ENCODE measurements around the gene ZNF117.
"Not testable (repeated sequence)": the region's sequence is repeated elsewhere in the genome, so short reads cannot be mapped to it uniquely, and the experiment has no call there.

Gene ZNF117

DNA sequence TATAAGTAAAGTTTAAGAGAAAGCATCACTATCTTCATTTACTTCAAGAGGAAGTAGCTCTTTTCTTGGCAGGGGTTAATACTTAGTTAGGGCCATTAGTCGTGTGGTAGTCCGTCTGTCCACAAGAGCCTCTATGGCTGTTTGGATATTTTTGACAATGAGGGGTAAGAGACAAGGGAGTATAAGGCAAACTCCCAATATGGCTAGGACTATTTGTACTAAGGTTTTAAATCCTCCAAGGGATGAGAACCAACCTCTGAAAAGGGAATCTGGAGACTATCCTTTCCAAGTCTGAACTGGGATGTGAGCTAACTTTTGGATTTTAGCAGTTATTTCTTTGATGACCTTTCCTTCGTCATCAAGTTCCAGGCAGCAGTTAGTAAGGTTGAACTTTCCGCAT lies at the start of gene ZNF117:
Gene ZNF117, minus strand, starts transcription at position 101 of the 400 bp plus-strand sequence.
- Histone ChIP-seq H3K4me1 (no peaks in the 10 kb centered on the region), H3K36me3 (replicated peaks) (no peaks in the 10 kb centered on the region), H3K4me3 (no peak within 1 kb of the TSS), H3K27me3 (ENCODE audit: low read depth) (no peaks in the 10 kb centered on the region), H3K9me3 (peaks cover 7% of the 10 kb centered on the region; the same call in 1 of the 2 replicates)
- no peak for DNase-seq (ENCODE audit: low spot score in 2 of 2)
- in situ Hi-C loops (cut with MboI; ENCODE audit: low sequenced_read_pairs) = no loop called here

DNA sequence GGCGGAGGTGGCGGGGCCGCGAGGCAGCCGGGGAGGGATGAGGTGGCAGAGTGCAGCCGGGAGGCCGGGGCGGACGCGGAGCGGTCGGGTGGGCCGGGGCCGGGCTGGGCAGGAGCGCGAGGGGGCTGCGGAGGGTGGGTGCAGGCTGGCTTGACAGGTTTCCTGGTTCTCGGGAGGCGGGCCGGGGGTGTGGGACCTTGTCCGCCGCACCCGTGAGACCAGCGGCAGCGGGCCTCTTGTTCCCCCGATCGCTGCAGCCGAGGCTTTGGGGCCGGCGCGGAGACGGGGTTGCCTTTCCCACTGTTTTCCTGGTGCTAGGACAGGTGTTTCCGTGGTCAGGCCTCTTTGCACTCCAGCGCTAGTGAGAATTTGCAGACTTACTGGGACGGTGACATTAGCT lies 47.9 kb upstream of the ZNF117 start:
- H3K27me3 ChIP-seq (ENCODE audit: low read depth); H3K9me3 ChIP-seq; H3K36me3 ChIP-seq (replicated peaks); H3K4me1 ChIP-seq; in situ Hi-C loops (cut with MboI; ENCODE audit: low sequenced_read_pairs): not testable (repeated sequence)
- peak; percentile 13 to 61 for DNase-seq (ENCODE audit: low spot score in 2 of 2)
- peak overlapping the region; percentile 50 for H3K4me3 ChIP-seq

DNA sequence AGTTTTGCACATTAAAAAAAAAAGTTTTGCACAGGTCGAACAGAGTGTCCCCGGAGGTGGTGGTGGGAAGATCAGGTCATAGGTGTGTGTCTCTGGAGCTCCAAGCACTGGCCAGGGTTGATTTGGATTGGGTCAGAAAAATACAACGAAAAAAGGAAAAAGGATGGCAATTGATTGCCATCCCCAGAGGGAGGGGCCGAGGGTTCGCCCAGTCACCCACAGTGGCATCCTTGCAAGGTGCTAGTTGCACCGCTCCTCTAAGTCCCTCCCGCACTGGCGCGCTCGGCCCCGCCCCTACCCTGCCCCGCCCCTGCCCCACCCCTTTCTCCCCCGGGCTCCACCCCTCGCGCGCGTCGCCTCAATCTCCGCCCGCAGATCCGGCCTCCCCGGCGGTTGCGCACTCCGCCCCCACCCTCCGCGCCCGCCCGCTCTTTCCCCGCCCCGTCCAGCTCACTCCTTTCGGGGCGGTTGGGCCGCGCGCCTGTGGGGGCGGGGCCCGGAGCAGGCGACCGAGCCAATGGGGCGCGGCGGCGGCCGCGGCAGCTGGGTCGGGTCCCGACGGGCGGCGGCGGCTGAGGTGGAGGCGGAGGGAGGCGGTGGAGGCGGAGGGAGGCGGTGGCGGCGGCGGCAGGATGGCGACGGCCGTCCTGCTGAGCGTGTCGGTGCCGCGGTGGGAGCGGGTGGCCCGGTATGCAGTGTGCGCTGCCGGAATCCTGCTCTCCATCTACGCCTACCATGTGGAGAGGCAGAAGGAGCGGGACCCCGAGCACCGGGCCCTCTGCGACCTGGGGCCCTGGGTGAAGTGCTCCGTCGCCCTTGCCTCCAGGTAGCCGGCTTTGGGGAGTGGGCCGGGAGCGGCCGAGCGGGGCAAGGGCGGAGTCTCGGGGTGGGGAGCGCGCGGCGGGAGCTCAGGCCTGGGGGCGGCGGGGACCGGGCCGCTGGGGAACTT lies 47.2 kb upstream of the ZNF117 start:
- peak; percentile 80 to 93 for DNase-seq (ENCODE audit: low spot score in 2 of 2)
- H3K4me3 ChIP-seq = peak overlapping the region; percentile 50
- in situ Hi-C loops (cut with MboI; ENCODE audit: low sequenced_read_pairs) = no loop called here
- H3K4me1 ChIP-seq = peaks cover 2% of the 10 kb centered on the region
- no peaks in the 10 kb centered on the region for H3K9me3 ChIP-seq
- H3K36me3 ChIP-seq (replicated peaks) = no peaks in the 10 kb centered on the region
- H3K27me3 ChIP-seq (ENCODE audit: low read depth) = no peaks in the 10 kb centered on the region

DNA sequence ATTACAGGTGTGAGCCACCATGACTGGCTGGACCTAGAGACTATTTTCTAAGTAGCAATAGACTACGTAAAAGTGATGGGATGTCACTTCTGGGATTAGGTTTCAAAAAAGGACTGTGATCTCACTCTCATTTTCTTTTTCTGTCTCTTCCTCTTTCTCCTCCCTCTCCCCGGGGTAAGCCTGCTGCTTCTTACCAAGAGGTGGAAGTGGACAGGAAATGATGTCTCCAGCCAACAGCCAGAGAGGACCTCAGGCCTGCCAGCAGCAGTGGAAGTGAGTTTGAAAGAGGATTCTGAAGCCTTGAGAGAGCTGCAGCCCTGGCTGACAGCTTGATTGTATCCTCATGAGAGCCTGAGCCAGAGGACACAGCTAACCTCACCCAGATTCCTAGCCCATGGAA lies 45.7 kb upstream of the ZNF117 start:
- H3K4me3 ChIP-seq; DNase-seq (ENCODE audit: low spot score in 2 of 2); H3K36me3 ChIP-seq (replicated peaks); in situ Hi-C loops (cut with MboI; ENCODE audit: low sequenced_read_pairs); H3K9me3 ChIP-seq; H3K4me1 ChIP-seq; H3K27me3 ChIP-seq (ENCODE audit: low read depth): not testable (repeated sequence)

DNA sequence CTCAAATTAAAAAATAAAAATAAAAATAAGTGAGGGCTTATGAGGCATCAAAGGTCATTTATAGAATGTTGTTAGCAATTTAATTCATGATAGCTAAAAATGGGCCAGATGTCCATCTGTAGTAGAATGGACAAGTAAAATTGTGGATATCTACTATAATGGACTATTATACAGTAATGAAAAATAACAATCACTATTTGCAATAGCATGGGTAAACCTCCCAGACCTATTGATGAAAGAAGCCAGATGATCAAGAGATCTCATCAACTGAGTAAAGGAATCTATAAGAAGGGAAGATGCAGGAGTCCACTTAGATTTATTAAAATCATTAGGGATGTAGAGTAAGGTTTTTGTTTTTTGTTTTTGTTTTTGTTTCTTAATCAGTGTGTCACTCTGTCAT lies 44.6 kb upstream of the ZNF117 start:
- H3K36me3 ChIP-seq (replicated peaks); H3K4me1 ChIP-seq; H3K9me3 ChIP-seq; H3K4me3 ChIP-seq; in situ Hi-C loops (cut with MboI; ENCODE audit: low sequenced_read_pairs); H3K27me3 ChIP-seq (ENCODE audit: low read depth); DNase-seq (ENCODE audit: low spot score in 2 of 2): not testable (repeated sequence)

DNA sequence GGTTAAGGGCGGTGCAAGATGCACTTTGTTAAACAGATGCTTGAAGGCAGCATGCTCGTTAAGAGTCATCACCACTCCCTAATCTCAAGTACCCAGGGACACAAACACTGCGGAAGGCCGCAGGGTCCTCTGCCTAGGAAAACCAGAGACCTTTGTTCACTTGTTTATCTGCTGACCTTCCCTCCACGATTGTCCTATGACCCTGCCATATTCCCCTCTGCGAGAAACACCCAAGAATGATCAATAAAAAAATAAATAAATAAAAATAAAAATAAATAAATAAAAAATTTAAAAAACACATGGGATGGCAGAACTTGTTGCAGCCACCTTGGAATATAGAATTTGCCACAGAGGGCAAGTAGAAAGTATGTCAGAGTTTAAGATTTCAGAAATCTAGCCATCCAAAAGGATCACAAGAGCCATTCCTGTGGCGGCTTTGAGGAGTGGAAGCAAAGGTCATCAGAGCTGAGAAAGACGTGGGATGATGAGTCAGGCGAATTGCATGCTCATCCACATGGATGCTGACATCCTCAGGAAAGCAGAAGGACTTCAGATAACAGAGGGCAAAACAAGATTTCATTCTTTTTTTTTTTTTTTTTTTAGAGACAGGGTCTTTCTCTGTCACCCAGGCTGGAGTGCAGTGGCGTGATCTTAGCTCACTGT lies 43.4 kb upstream of the ZNF117 start:
- in situ Hi-C loops (cut with MboI; ENCODE audit: low sequenced_read_pairs); DNase-seq (ENCODE audit: low spot score in 2 of 2); H3K4me1 ChIP-seq: not testable (repeated sequence)

DNA sequence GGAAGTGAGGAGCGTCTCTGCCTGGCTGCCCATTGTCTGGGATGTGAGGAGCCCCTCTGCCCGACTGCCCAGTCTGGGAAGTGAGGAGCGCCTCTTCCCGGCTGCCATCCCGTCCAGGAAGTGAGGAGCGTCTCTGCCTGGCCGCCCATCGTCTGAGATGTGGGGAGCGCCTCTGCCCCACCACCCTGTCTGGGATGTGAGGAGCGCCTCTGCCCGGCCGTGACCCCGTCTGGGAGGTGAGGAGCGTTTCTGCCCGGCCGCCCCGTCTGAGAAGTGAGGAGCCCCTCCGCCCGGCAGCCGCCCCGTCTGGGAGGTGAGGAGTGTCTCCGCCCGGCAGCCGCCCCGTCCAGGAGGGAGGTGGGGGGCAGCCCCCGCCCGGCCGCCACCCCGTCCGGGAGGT lies 42.6 kb upstream of the ZNF117 start:
- H3K4me1 ChIP-seq; H3K27me3 ChIP-seq (ENCODE audit: low read depth); H3K9me3 ChIP-seq; DNase-seq (ENCODE audit: low spot score in 2 of 2); H3K36me3 ChIP-seq (replicated peaks); in situ Hi-C loops (cut with MboI; ENCODE audit: low sequenced_read_pairs); H3K4me3 ChIP-seq: not testable (repeated sequence)

More for the DNA sequence above, 43.4 kb upstream of the ZNF117 start:
- H3K27me3 ChIP-seq (ENCODE audit: low read depth); H3K9me3 ChIP-seq; H3K36me3 ChIP-seq (replicated peaks); H3K4me3 ChIP-seq: not testable (repeated sequence)

DNA sequence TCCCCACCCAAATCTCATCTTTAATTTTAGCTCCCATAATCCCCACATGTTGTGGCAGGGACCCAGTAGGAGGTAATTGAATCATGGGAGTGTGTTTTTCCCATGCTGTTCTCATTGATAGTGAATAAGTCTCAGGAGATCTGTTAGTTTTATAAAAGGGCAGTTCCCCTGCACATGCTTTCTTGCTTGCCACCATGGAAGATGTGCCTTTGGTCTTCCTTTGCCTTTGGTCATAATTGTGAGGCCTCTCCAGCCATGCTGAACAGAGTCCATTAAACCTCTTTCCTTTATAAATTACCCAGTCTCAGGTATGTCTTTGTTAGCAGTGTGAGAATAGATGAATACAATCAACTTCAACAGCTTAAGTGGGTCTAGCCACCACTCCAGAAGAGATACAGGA lies 34.2 kb upstream of the ZNF117 start:
- H3K4me1 ChIP-seq, H3K4me3 ChIP-seq: not testable (repeated sequence)

DNA sequence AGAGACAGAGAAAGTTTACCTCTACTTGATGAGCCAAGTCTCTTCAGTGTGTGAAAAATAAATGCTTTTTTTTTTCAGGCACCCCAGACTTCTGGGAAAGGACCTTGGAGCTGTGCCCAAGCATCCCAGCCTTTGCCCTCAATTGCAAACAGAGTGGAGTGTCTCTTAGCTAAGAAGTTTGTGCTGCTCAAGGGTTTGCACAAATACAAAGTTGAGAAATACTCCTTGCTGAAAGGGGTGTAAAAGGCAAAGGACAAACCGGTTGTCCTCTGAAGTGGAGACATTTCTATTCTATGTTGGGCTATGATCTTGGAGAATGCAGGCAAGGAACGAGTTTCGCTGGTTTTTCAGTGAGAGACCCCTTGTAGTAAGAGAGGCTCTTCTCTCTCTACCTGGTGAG lies 30.1 kb upstream of the ZNF117 start:
- H3K4me3 ChIP-seq; DNase-seq (ENCODE audit: low spot score in 2 of 2); H3K9me3 ChIP-seq; H3K27me3 ChIP-seq (ENCODE audit: low read depth); H3K36me3 ChIP-seq (replicated peaks); in situ Hi-C loops (cut with MboI; ENCODE audit: low sequenced_read_pairs); H3K4me1 ChIP-seq: not testable (repeated sequence)

More for the DNA sequence above, 34.2 kb upstream of the ZNF117 start:
- in situ Hi-C loops (cut with MboI; ENCODE audit: low sequenced_read_pairs); H3K27me3 ChIP-seq (ENCODE audit: low read depth); H3K36me3 ChIP-seq (replicated peaks); H3K9me3 ChIP-seq; DNase-seq (ENCODE audit: low spot score in 2 of 2): not testable (repeated sequence)

DNA sequence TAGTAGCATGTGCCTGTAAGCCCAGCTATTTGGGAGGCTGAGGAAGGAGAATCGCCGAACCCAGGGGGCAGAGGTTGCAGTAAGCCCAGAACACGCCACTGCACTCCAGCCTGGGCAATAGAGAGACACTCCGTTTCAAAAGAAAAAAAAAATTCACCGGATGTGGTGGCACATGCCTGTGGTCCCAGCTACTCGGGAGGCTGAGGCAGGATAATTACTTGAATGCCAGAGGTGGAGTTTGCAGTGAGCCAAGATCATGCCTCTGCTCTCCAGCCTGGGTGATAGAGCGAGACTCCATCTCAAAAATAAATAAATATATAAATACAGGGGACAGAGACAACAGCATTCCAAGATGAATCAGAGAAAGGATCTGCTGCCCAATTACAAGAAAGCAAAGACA lies 19.0 kb upstream of the ZNF117 start:
- in situ Hi-C loops (cut with MboI; ENCODE audit: low sequenced_read_pairs) = not testable (repeated sequence)

DNA sequence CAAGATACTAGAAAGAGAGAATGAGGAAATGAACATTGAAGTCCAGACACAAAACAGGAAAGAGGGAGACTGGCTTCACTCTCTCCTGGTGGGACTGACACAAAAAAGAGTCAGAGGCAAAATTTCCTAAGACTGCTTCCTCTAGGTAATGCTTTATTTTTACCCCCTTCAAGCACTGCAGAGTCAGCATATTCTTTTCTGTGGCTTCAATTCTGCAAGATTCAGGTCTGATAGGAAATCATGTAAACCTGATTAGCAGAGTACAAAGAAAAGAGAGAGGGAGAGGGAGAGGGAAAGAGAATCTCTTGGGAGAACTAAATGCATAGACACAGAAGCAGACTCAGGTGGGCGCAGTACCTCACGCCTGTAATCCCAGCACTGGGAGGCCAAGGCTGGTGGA lies 18.6 kb upstream of the ZNF117 start:
- H3K27me3 ChIP-seq (ENCODE audit: low read depth); H3K9me3 ChIP-seq; in situ Hi-C loops (cut with MboI; ENCODE audit: low sequenced_read_pairs); H3K4me3 ChIP-seq; H3K36me3 ChIP-seq (replicated peaks); DNase-seq (ENCODE audit: low spot score in 2 of 2): not testable (repeated sequence)
- peaks cover 12% of the 10 kb centered on the region for H3K4me1 ChIP-seq

More for the DNA sequence above, 19.0 kb upstream of the ZNF117 start:
- H3K4me1 ChIP-seq = peaks cover 12% of the 10 kb centered on the region
- not testable (repeated sequence) for H3K4me3 ChIP-seq; H3K27me3 ChIP-seq (ENCODE audit: low read depth); DNase-seq (ENCODE audit: low spot score in 2 of 2); H3K36me3 ChIP-seq (replicated peaks); H3K9me3 ChIP-seq

DNA sequence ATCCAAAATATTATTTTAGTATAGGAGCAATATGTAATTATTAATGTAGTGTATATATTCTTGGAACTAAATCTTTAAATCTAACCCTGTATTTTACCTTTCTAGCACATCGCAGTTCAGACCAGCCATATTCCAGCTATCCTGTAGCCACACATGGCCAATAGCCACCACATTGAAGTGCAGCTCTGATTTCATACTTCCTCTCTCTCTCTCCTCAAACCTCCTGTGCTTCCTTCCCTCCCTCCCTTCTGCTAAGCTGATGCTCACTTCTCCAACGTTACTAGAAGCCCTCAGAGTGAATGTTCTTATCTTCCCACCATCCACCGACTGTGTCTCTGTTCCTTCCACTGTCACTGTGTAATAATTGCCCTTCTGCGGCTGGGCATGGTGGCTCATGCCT lies 16.2 kb upstream of the ZNF117 start:
- in situ Hi-C loops (cut with MboI; ENCODE audit: low sequenced_read_pairs); DNase-seq (ENCODE audit: low spot score in 2 of 2); H3K36me3 ChIP-seq (replicated peaks); H3K27me3 ChIP-seq (ENCODE audit: low read depth); H3K9me3 ChIP-seq: not testable (repeated sequence)
- peaks cover 12% of the 10 kb centered on the region for H3K4me1 ChIP-seq
- peak overlapping the region; percentile 78 for H3K4me3 ChIP-seq

DNA sequence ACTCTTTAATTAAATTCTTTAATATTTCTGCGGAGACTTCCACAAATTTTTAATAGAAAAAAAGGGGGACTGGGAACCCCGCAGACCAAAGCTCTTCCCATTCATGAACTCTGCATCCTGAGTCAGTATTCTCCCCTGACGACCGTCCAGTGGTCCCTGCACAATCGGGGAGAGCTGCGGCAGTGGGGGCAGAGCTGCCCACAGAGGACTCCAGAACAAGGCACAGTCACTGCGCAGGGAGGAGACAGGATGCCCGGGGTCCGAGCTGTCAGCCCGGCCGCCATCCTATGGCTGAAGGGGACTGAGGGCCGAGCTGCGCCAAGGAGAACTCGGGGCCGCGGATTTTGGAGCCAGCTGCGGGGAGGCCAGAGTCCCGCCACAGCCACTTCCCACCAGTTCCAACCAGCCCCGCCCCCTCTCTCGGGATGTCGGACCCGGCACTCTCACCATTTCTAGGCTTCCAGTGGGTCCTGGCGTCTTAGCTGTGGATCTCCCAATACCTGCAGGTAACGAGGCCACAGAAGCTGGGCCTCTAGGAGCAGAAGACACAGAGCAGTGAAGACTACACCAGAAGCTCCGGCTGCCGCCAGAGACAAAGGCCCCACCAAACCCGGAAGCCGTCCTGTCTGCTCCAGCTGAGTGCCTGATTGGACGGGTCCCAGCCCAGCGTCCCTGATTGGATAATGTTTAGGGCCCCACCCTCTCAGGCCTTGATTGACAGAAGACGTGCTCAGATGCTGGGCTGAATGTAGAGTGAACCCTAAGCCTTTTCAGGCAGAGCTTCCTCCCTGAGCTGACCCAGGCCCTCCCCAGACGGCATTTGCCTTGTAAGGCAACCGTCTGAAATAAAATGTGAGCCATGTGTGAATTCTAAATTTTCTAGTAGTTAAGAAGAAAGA lies 15.5 kb upstream of the ZNF117 start, which contains the start of gene ERV3-1:
Gene ERV3-1, minus strand, starts transcription at position 594 of the 899 bp plus-strand sequence. CDS start 13,661 bp downstream, outside the sequence.
- Histone ChIP-seq H3K9me3 (peaks cover 10% of the 10 kb centered on the region), H3K4me3 (peak within 1 kb of the TSS; percentile 78), H3K4me1 (peaks cover 12% of the 10 kb centered on the region), H3K27me3 (ENCODE audit: low read depth) (no peaks in the 10 kb centered on the region), H3K36me3 (replicated peaks) (no peaks in the 10 kb centered on the region)
- DNase-seq (ENCODE audit: low spot score in 2 of 2) = peak; percentile 93 to 96
- in situ Hi-C loops (cut with MboI; ENCODE audit: low sequenced_read_pairs) = no loop called here

Data from HAP-1 (cell line).